HepG2 (cell line): ENCODE measurements around the gene OR2T27.

Source experiments
- CREB1 ChIP-seq, 2 experiments: fragments of 450-650 bp in 1 of 2; IDR thresholded peaks; 2 replicates each; pipeline ENCODE4 v1.6.1; 2016 to 2017; ENCODE audit warnings: control low read depth in 1 of 2, mild to moderate bottlenecking in 1 of 2, missing compliant biosample characterization in 1 of 2, missing genetic modification characterization in 1 of 2
- CREM ChIP-seq, 2 experiments: sonication (generic) in 1 of 2; formaldehyde crosslinking in 1 of 2; IDR thresholded peaks; 2 replicates each; pipeline versions ENCODE4 v1.4.0 to v1.6.1; 2016 to 2020; ENCODE audit warnings: antibody characterized with exemption in 1 of 2, mild to moderate bottlenecking in 1 of 2, missing genetic modification reagents in 1 of 2
- CTCF ChIP-seq: sonication (generic); formaldehyde crosslinking; IDR thresholded peaks from 2 replicates; pipeline ENCODE4 v1.5.0; 2020; ENCODE audit warnings: mild to moderate bottlenecking, missing genetic modification reagents, moderate library complexity
- GPN1 ChIP-seq: sonication (generic); formaldehyde crosslinking; IDR thresholded peaks from 2 replicates; pipeline ENCODE4 v1.5.1; 2020; ENCODE audit warnings: missing genetic modification reagents, borderline replicate concordance
- ZNF234 ChIP-seq: sonication (generic); formaldehyde crosslinking; conservative IDR thresholded peaks from 2 replicates; pipeline ENCODE4 v1.5.1; 2020; ENCODE audit warnings: mild to moderate bottlenecking, missing genetic modification reagents

- TF ChIP-seq CTCF (no peak), ZNF234 (CRISPR knock-in tag) (no peak), CREM (IDR thresholded peaks at IDR 0.05) (no peak), CREM (CRISPR knock-in tag; IDR thresholded peaks at IDR 0.05) (no peak), CREB1 (IDR thresholded peaks at IDR 0.05) (no peak), CREB1 (CRISPR knock-in tag; IDR thresholded peaks at IDR 0.05) (no peak), GPN1 (CRISPR knock-in tag) (no peak)
Measured at GRCh38 chr1:248630551-248630950, 24.8 kb downstream of the OR2T27 start.
